Activated CD4-positive, CD25-positive, alpha-beta regulatory T cell treated with anti-CD3 and anti-CD28 coated beads, Interleukin-2, amount 50 U/mL, for 72 hours (primary cell): Measurements from ENCODE around the gene S100A10.
A peak's percentile ranks its signal among the peaks of the same experiment; 100 is the strongest.

Experiments used
- DNase-seq: peaks from one replicate; pipeline ENCODE4 v3.0.0; 2021

Gene S100A10

GRCh38 chr1:151993734-151994496, at the start of gene S100A10:
TSS of gene S100A10 (minus strand) at chr1:151993859. CDS start at chr1:151986230, 7,629 bp downstream.
- peak; percentile 72 for DNase-seq

- DNase-seq, result no peak
Measured at GRCh38 chr1:152042030-152042429, 48.4 kb upstream of the S100A10 start.

- DNase-seq, result no peak
Measured at GRCh38 chr1:152039886-152040285, 46.2 kb upstream of the S100A10 start.

- no peak for DNase-seq
Measured at GRCh38 chr1:152039461-152039860, 45.8 kb upstream of the S100A10 start.

- no peak for DNase-seq
Measured at GRCh38 chr1:152038871-152039270, 45.2 kb upstream of the S100A10 start.

- peak; percentile 80 for DNase-seq
Measured at GRCh38 chr1:152036267-152037216, 42.9 kb upstream of the S100A10 start, which contains the start of gene S100A11. TSS of gene S100A11 (minus strand) at chr1:152037004. CDS start at chr1:152036915, 89 bp downstream.

- no peak for DNase-seq
Measured at GRCh38 chr1:152035539-152036266, 42.0 kb upstream of the S100A10 start.

- peak; percentile 59 for DNase-seq
Measured at GRCh38 chr1:152034654-152035538, 41.2 kb upstream of the S100A10 start.

GRCh38 chr1:152034324-152034653, 40.6 kb upstream of the S100A10 start:
- DNase-seq, result no peak

- no peak for DNase-seq
Measured at GRCh38 chr1:152029929-152030211, 36.2 kb upstream of the S100A10 start.

- no peak for DNase-seq
Measured at GRCh38 chr1:152029144-152029928, 35.7 kb upstream of the S100A10 start.

GRCh38 chr1:152026895-152027294, 33.2 kb upstream of the S100A10 start:
- DNase-seq, result no peak

GRCh38 chr1:152024223-152024622, 30.6 kb upstream of the S100A10 start:
- DNase-seq, result no peak

GRCh38 chr1:152023221-152023620, 29.6 kb upstream of the S100A10 start:
- DNase-seq, result no peak

- DNase-seq, result no peak
Measured at GRCh38 chr1:152022474-152022873, 28.8 kb upstream of the S100A10 start.

GRCh38 chr1:152021569-152021968, 27.9 kb upstream of the S100A10 start:
- DNase-seq, result no peak

- DNase-seq, result no peak
Measured at GRCh38 chr1:152020849-152021248, 27.2 kb upstream of the S100A10 start.

- no peak for DNase-seq
Measured at GRCh38 chr1:152018537-152018936, 24.9 kb upstream of the S100A10 start.

- DNase-seq, result no peak
Measured at GRCh38 chr1:152015766-152016165, 22.1 kb upstream of the S100A10 start.

GRCh38 chr1:152014943-152015342, 21.3 kb upstream of the S100A10 start:
- no peak for DNase-seq

- no peak for DNase-seq
Measured at GRCh38 chr1:152013664-152014237, 20.1 kb upstream of the S100A10 start.
